Heart left ventricle (tissue), 16 donors: ENCODE data around the gene HMGN4. TPM values are rescaled to one million over a fixed set of nuclear protein-coding genes. Genes with fewer than 3 reads are reported as not detected.

Source experiments
- ATAC-seq, 4 donors: fragments of 200-7000 bp; cut with Tn5 transposase; one replicate each; pipeline ENCODE4 v1.9.1; 2020 to 2022; ENCODE audit warnings: moderate library complexity in 4 of 4, mild to moderate bottlenecking in 3 of 4, moderate number of reproducible peaks in 1 of 4
- DNase-seq, 5 donors: peaks; one replicate each; pipeline ENCODE4 v3.0.0-alpha.2; 2020
- H3K27ac ChIP-seq, 12 donors: fragments of 200-600 bp; sonication (generic) in 4 of 12; one replicate each; pipeline versions ENCODE4 v1.5.0 to v1.8.0; 2016 to 2022; ENCODE audit warnings: mild to moderate bottlenecking in 2 of 12
- H3K27me3 ChIP-seq, 9 donors: fragments of 200-600 bp; sonication (generic) in 2 of 9; one replicate each; pipeline versions ENCODE4 v1.5.1 to v1.8.0; 2016 to 2022; ENCODE audit warnings: mild to moderate bottlenecking in 3 of 9
- H3K36me3 ChIP-seq, 9 donors: fragments of 200-600 bp; sonication (generic) in 2 of 9; one replicate each; pipeline versions ENCODE4 v1.5.0 to v1.8.0; 2018 to 2022; ENCODE audit warnings: mild to moderate bottlenecking in 2 of 9
- H3K4me1 ChIP-seq, 12 donors: fragments of 200-600 bp; sonication (generic) in 4 of 12; one replicate each; pipeline versions ENCODE4 v1.5.0 to v1.8.0; 2016 to 2022; ENCODE audit warnings: mild to moderate bottlenecking in 3 of 12
- H3K4me3 ChIP-seq, 12 donors: fragments of 200-600 bp; sonication (generic) in 4 of 12; one replicate each; pipeline versions ENCODE4 v1.5.0 to v1.8.0; 2017 to 2022; ENCODE audit warnings: mild to moderate bottlenecking in 9 of 12, moderate library complexity in 4 of 12
- H3K9me3 ChIP-seq, 12 donors: fragments of 200-600 bp; sonication (generic) in 4 of 12; one replicate each; pipeline versions ENCODE4 v1.5.0 to v1.8.0; 2016 to 2022; ENCODE audit warnings: mild to moderate bottlenecking in 1 of 12
- CTCF ChIP-seq, 12 donors: fragments of 200-600 bp; sonication (generic) in 4 of 12; IDR thresholded peaks; one replicate each; pipeline versions ENCODE4 v1.5.0 to v1.8.0; 2018 to 2022; ENCODE audit warnings: antibody characterized with exemption in 12 of 12, mild to moderate bottlenecking in 5 of 12
- POLR2A ChIP-seq, 2 donors: fragments of 450-650 bp; IDR thresholded peaks; one replicate each; pipeline ENCODE4 v1.6.1; 2017; ENCODE audit warnings: antibody characterized with exemption in 2 of 2, mild to moderate bottlenecking in 2 of 2, moderate library complexity in 2 of 2
- WGBS, 4 donors: extraction: QIAGEN DNeasy Blood & Tissue Kit in 2 of 4; methylation state at CpG; one replicate each; pipeline versions ENCODE4 v1.1.5 to v1.1.7; 2013 to 2018; 5-methylcytosine and 5-hydroxymethylcytosine counted together
- intact Hi-C, 10 donors: fragments of 100-400 bp; cut with DNase I; formaldehyde crosslinking; loops; one replicate each; pipeline versions ENCODE4 v1.11.1 to v1.14.2; 2022
- polyA plus RNA-seq, 2 donors: library from polyadenylated mRNA; stranded (reverse); fragments of 200-250 nt; gene quantifications; one replicate each; pipeline ENCODE4 v1.2.3, GENCODE V29; 2013
- total RNA-seq, 9 donors: library from RNA; depleted of rRNA in 2 of 9; stranded (reverse); fragments of >200 nt in 2 of 9; fragmentation: NEBNext Ultra II Directional in 3 of 9; extraction: Animal tissue kit (Norgen Biotek cat#: 25700) in 3 of 9; gene quantifications; one replicate each; pipeline versions ENCODE4 v1.1.0 to v1.2.4, GENCODE V29; 2016 to 2023
- donor health status: ischemic (EF 13 %, LVEDD 7.1; RV severe dilation, severe dysfunction).
- donor health status: healthy with polysubstance abuse.
- donor health status: DM: no; HTN: yes; CAD: no.
- donor health status: DM: no; HTN: no; CAD: no.
- donor health status: ischemic (EF 25% LVEDD 6.9; RV normal size, moderate dysfunction).
- donor health status: ischemic (EF 25% LVEDD 5.7; RV mildly dilated, moderate dysfunction).
- donor health status: healthy.
- donor health status: DM: yes; HTN: yes; CAD: no.
- donor health status: ischemic (EF 35%, LVEDD 5.7; RV mildly dilated, moderate dysfunction).
- donor health status: nonischemic (EF 11% LVEDD 7.7; RV severe dilation, severe dysfunction).
- donor health status: DM: yes; HTN: yes; CAD: no.
- donor health status: PGD.
- donor health status: ischemic (EF 29% LVEDD 5.4; RV normal size, mild dysfunction).
- donor health status: nonischemic (EF 23%, LVEDD 6.1; RV moderate dilation, normal function).

HMGN4 gene
- total and polyA plus RNA-seq, 11 donors = 5.8 to 52.8 (median 32.1) TPM

GRCh38 chr6:26576929-26577719 lies 39.0 kb downstream of the HMGN4 start:
- TF ChIP-seq POLR2A (IDR thresholded peaks at IDR 0.05) = no peak
- no peak for TF ChIP-seq CTCF (IDR thresholded peaks at IDR 0.05)
- H3K27me3 ChIP-seq = peaks cover 0 to 12% (median 2%) of the 10 kb centered on the region in 9 donors
- intact Hi-C loops = loop anchor here in 1 of 10 donors (10.0 kb wide), 1 partner anchor 1178 kb away; no protein-coding TSS in a partner anchor
- peak overlapping the region in 9 of 12 donors; percentile 5 to 56 (median 24) for H3K4me3 ChIP-seq
- 3 to 5% (median 4%) methylated on average over 31 of the region's 31 CpGs for WGBS, 4 donors
- DNase-seq (peak in 1 of 5 donors; percentile 40), ATAC-seq (peak in 3 of 4 donors; percentile 54 to 64 (median 63))
- H3K9me3 ChIP-seq = peaks cover 0 to 18% (median 8%) of the 10 kb centered on the region in 12 donors
- H3K36me3 ChIP-seq = no peaks in the 10 kb centered on the region
- H3K27ac ChIP-seq = no peak overlapping the region
- H3K4me1 ChIP-seq = peaks cover 0 to 25% (median 4%) of the 10 kb centered on the region in 12 donors

- Histone ChIP-seq H3K4me3 (peak overlapping the region in 8 of 12 donors; percentile 5 to 56 (median 25)), H3K36me3 (no peaks in the 10 kb centered on the region), H3K4me1 (peaks cover 0 to 20% (median 0%) of the 10 kb centered on the region in 12 donors), H3K27me3 (peaks cover 0 to 16% (median 6%) of the 10 kb centered on the region in 9 donors), H3K9me3 (peaks cover 0 to 18% (median 8%) of the 10 kb centered on the region in 12 donors), H3K27ac (no peak overlapping the region)
- TF ChIP-seq CTCF (IDR thresholded peaks at IDR 0.05) (no peak), POLR2A (IDR thresholded peaks at IDR 0.05) (no peak)
- no peak for DNase-seq
- 12 to 22% (median 14%) methylated on average over 17 of the region's 17 CpGs for WGBS, 4 donors
- intact Hi-C loops = loop anchor here in 1 of 10 donors (10.0 kb wide), 1 partner anchor 1177 kb away; no protein-coding TSS in a partner anchor
- no peak for ATAC-seq
Observed at GRCh38 chr6:26577720-26578072, 39.5 kb downstream of the HMGN4 start.

DNA sequence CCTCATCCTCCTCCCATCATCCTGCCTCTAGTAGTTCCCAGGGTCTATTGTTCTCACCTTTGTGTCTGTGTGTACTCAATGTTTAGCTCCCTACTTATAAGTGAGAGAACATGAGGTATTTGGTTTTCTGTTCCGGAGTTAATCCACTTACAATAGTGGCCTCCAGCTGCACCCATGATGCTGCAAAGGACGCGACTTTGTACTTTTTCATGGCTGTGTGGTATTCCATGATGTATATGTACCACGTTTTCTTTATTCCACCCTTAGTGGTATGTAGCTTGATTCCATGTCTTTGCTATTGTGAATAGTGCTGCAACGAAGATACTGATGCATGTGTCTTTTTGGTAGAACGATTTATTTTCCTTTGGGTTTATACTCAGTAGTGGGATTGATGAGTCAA lies 40.1 kb downstream of the HMGN4 start:
- peaks cover 0 to 22% (median 6%) of the 10 kb centered on the region in 9 donors for H3K27me3 ChIP-seq
- intact Hi-C loops = loop anchor here in 1 of 10 donors (10.0 kb wide), 1 partner anchor 1177 kb away; no protein-coding TSS in a partner anchor

More for the DNA sequence above, 40.1 kb downstream of the HMGN4 start:
- 83 to 87% (median 85%) methylated on average over 6 of the region's 6 CpGs for WGBS, 4 donors
- Histone ChIP-seq H3K4me1 (peaks cover 0 to 16% (median 0%) of the 10 kb centered on the region in 12 donors), H3K36me3 (no peaks in the 10 kb centered on the region), H3K9me3 (peaks cover 0 to 18% (median 8%) of the 10 kb centered on the region in 12 donors), H3K4me3 (no peak overlapping the region), H3K27ac (no peak overlapping the region)
- TF ChIP-seq CTCF (IDR thresholded peaks at IDR 0.05) (no peak), POLR2A (IDR thresholded peaks at IDR 0.05) (no peak)
- ATAC-seq (no peak), DNase-seq (no peak)
